Stimulated activated CD8-positive, alpha-beta memory T cell treated with anti-CD3 and anti-CD28 coated beads, Interleukin-2, amount 100 ng/mL, for 1 hour (primary cell): ENCODE data around the gene POM121L2.

Experiments
- DNase-seq, 2 donors: peaks; one replicate each; pipeline ENCODE4 v3.0.0-alpha.2; 2020; ENCODE audit warnings: low read depth in 2 of 2

The POM121L2 gene

GRCh38 chr6:27312146-27312949 lies at the start of gene POM121L2:
TSS of gene POM121L2 (minus strand) at chr6:27312273. CDS start at chr6:27312170, 103 bp downstream.
- DNase-seq: peak; percentile 22 to 32

DNA sequence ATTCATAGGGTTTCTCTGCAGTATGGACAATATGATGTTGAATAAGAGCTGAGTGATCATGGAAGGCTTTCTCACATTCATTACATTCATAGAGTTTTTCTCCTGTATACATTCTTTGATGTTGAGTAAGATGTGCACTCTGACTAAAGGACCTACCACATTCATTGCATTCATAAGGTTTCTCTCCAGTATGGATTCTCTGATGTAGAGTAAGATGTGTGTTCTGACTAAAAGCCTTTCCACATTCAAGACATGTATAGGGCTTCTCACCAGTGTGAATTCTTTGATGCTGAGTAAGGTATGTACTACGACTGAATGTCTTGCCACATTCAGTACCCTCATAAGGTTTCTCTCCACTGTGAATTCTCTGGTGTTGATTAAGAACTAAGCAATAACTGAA lies 47.2 kb upstream of the POM121L2 start:
- DNase-seq: no peak

DNA sequence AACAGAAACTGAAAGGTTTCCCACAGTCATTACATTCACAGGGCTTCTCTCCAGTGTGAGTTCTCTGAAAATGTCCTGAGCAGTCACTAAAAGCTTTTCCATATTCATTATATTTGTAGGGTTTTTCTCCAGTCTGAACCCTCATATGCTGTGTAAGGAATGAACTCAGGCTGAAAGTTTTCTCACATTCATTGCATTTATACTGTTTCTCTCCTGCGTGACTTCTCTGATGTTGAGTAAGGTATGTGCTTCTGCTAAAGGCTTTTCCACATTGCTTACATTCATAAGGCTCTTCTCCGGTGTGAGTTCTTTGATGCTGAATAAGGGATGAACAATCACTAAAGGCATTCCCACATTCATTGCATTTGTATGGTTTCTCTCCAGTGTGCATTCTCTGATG lies 46.7 kb upstream of the POM121L2 start:
- no peak for DNase-seq

DNA sequence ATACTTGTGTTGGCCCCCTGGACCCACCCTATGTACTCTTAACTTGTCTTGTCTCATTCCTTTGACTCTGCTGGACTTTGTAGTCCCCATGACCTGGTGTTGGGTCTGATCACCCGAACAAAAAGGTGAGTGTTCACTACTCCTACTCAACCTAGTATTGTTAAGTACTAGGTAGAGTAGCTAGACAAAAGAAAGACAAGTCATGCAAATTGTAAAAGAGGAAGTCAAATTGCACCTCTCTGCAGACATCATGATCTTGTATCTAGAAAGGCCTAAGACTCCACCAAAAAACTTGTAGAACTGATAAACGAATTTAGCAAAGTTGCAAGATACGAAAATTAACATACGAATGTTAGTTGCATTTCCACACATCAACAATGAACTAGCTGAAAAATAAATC lies 40.8 kb upstream of the POM121L2 start:
- no peak for DNase-seq

DNA sequence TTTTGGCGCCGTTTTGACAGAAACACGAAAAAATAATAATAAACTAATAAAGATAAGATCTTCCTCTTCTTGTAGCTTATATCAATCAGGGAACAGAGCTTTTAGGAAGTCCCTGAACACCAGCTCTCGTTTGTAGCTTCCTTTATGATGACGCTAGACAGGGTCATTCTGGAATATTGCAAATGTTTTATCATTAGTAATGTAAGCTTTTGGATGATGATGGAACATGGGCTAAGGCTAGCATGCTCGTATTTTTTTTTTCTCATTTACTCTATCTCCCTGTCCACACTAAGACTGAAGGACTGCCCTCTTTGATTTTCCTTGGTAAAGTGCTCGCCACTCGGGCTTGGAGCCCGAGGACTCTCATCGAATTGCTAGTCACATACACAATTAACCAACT lies 22.1 kb upstream of the POM121L2 start:
- DNase-seq: no peak

DNA sequence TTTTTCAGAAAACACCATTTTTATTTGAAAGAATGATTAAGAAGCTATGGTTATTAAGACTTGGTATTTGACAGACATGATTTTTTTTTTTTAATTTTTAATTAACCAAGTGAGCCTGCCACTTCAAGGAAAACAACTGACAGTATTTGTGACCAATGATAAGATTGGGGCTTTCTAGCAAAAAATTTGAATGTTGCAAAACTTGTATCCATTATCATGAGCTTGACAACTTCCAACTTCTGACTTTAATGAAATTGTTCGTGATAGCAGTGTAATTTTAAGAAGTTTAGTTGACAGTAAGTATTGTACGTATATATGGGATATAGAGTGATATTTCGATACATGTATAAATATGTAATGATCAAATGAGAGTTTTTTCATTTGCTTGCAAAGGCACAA lies 21.6 kb upstream of the POM121L2 start:
- no peak for DNase-seq

DNA sequence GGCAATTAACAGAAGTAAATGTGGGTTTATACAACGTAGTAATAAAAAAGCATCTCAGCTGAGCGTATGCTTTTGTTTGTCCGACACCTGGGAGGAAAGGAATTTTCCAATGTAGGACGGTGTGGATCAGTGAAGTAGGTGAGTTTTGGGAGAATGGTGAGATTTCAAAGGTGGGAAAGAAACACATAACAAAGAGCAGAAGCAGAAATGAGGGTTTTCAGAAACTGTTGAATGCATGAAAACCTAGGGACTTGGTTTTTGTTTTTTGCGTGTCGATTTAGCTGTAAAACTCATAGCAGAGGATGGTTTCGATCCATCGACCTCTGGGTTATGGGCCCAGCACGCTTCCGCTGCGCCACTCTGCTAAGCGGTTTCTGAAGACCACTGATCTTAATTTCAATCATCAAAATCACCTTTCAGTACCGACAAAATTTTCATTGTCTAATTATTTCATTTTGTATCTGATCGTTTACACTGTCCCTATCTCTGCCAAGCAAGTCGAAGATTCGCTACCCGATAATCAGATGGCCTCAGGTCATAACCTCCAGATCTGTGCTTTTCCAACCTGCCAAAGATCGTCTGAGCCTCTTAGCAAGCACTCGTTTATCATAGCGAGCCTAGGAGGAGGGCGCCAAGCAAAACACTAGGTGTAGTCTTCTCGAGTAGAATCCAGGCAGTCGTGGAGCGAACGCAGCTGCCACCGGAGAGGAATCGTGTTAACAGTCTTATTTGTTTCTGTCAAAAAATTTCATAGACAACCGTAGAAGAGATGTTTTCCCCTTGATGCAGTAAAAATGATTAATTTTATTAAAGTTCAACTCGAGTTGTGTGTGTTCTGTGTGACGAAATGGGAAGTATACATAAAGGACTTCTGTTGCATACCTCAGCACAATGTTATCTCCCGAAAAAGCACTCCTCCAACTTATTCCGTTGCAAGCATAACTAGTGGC lies 20.9 kb upstream of the POM121L2 start:
- no peak for DNase-seq

DNA sequence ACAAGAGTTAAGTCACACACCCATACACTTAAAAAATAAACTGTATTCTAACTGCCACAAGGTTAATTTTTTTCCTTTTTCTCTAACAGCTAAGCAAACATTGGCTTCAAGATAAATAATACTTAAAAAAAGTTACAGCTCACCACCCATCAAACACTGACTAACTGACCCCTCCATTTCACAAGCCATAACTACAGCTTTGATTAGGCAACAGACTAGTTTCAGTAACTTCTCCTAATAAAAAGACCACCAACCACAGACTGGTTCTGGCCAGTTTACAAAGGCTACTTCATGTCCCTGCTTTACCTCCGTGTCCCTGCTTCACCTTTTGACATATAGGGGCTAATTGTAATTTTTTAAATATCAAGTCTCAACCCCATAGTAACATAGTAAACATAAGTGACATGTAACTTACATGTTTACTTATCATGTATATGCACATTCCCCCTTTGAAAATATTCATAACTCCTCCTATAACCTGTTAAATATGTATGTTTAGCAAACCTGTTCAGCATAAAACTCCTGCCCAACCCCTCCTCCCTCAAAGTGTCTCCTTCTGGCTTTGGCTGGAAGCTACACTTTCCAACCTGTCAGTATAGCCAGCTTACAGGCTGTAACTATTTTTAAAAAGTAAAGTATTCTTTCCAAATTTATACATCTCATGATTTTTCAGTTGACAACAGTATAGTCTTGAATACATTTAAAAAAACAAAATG lies 15.1 kb upstream of the POM121L2 start:
- no peak for DNase-seq

DNA sequence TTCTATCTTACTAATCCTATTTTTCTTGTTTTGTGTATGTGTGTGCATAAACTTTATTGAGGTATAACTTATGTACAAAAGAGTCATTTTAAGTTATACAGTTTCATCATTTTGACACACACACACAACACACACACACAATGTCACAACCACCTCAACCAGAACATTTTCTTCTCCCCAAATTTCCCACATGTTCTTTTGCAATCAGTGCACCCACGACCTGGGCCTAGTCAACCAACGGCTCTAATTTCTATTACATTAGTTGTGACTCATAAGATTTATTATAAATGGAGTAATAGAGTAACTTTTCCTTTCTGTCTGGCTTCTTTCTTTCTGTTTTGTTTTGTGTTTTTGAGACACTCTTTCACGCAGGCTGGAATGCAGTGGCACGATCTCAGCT lies 9.8 kb upstream of the POM121L2 start:
- no peak for DNase-seq

DNA sequence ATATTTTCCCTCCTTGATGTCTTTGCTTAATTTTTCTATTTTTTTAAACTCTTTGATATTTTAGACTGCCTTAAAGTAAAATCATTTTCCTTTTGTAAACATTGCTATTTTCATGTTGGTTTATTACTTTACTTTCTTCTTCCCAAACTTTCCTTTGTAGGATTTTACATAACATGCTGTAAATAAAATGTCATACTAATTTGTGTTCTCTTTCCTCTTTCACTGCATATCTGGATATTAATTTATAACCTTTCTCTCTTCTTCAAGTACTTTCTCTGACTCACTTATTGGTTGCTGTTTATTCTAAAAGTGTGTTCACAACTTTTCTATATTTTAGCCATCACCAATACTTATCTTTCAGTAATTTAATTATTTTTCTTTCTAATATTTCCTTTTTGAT lies 9.3 kb upstream of the POM121L2 start:
- DNase-seq: no peak

GRCh38 chr6:27318973-27319372 lies 6.9 kb upstream of the POM121L2 start:
- DNase-seq: no peak

GRCh38 chr6:27314046-27314445 lies 2.0 kb upstream of the POM121L2 start:
- no peak for DNase-seq

- DNase-seq: no peak
These were observed 838 bp upstream of the POM121L2 start for GRCh38 chr6:27312950-27313271.

DNA sequence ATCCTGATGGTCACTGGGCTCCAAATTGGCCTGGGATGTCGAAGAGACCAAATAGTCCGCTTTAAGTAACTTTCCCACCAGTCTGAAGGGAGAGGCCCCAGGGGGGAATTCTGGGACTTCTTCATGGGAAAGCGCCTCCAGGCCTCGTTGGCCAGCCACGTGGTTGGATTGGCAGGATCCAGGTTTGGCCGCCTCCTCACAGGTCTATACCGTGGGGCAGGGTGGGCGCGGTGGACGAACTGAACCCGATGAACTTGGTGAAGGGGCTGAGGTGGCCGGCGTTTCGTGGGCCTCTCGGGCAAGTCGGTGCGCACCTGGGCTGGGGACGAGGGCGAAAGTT lies 297 bp downstream of the POM121L2 start:
- no peak for DNase-seq

GRCh38 chr6:27303613-27304272 lies 8.3 kb downstream of the POM121L2 start:
- DNase-seq: no peak

DNA sequence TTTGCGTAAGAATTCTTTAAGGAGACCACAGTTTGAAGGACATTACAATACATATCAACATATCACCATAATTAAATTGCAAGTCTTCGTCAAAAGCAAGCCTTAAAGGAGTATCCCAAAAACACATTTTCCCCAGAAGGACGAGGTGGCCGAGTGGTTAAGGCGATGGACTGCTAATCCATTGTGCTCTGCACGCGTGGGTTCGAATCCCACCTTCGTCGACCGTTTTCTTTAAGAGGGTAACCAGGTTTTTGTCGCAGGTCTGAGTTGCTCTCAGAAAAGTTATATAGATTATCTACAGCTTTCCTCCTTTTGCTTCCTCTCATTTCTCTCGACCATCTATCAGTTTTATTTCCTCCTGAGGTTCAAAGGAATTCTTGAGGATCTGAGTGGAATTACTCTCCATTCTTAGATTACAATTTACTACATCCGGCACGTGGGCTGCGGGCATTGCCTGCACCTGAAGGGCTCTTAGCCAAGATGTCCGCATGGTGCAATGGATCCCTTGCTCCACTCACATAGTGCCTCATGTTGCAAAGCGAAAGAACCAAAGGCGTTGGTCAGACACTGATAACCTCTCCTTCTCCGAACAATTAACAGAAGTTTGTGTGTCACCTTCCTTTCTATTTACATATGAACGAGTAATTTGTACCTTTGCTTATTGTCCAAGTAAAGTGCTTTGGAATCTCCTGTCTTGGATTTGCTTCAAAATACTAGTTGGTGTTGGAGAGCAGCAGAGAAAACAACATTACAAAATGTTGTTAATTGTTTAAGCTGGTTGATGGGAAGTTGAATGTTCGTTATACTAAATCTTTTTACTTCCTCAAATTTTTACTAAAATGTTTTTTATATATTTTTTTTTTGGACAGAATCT lies 14.0 kb downstream of the POM121L2 start:
- DNase-seq: no peak

- DNase-seq: no peak
These were observed 14.6 kb downstream of the POM121L2 start for GRCh38 chr6:27297484-27297856.

GRCh38 chr6:27296106-27296783 lies 15.8 kb downstream of the POM121L2 start:
- no peak for DNase-seq

- no peak for DNase-seq
These were observed 16.6 kb downstream of the POM121L2 start for GRCh38 chr6:27295301-27296079.

DNA sequence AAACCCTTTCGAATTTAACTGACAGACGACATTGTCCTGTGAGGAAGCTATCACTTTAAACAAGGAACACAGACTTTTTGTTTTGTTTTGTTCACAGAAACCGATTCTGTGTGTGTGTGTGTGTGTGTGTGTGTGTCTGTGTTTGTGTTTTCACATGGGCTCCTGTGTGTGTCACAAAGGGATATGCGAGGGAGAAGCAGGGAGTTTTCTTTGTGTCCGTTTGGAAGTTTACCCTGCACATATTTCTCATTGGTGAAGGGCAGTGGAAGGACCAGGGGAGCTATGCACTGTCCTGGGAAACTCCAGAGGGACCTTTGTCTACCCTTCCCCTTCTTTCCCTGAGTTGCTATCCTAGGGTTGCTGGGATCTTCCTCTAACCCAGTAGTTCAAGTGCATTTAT lies 17.7 kb downstream of the POM121L2 start:
- DNase-seq: no peak
